ENCODE results near the gene TRPV5.

DNA sequence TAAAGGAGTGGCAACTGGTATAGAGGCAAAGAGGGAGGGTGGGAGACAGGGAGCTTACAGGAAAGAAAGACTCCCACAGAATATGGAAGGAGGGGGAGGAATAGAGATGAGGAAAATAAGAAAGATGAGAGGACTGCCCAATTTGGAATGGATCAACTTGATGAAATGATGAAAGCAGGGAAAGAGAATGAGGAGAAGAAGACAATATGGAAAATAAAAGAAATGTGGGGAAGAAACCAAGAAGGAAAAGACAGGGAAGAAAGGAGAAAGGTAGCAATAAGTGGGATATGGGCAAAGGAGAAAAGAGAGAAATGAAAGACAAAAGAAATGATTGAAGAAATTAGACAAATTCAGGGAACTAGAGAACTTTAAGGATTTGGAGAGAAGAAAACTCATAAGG, 25.7 kb upstream of the TRPV5 start:
- TF ChIP-seq CTCF (IDR thresholded peaks at IDR 0.05) (no peak), POLR2A (IDR thresholded peaks at IDR 0.05) (no peak)

All from body of pancreas (tissue), 4 donors.